Ishikawa (cell line): ENCODE data around the gene MLKL.

Experiments
- CEBPB ChIP-seq: IDR thresholded peaks from 2 replicates; pipeline ENCODE4 v1.6.1; 2012
- CREB1 ChIP-seq: IDR thresholded peaks from 2 replicates; pipeline ENCODE4 v1.6.1; 2012; ENCODE audit warnings: low read depth
- EGR1 ChIP-seq: IDR thresholded peaks from 2 replicates; pipeline ENCODE4 v1.6.1; 2012
- EP300 ChIP-seq: IDR thresholded peaks from 2 replicates; pipeline ENCODE4 v1.6.1; 2012; ENCODE audit warnings: borderline replicate concordance
- FOXM1 ChIP-seq: IDR thresholded peaks from 2 replicates; pipeline ENCODE4 v1.6.1; 2012; ENCODE audit warnings: low read depth, borderline replicate concordance
- NFIC ChIP-seq: IDR thresholded peaks from 2 replicates; pipeline ENCODE4 v1.6.1; 2012
- RAD21 ChIP-seq: IDR thresholded peaks from 2 replicates; pipeline ENCODE4 v1.6.1; 2012; ENCODE audit warnings: low read depth
- TAF1 ChIP-seq: IDR thresholded peaks from 2 replicates; pipeline ENCODE4 v1.6.1; 2012; ENCODE audit warnings: low read depth, mild to moderate bottlenecking
- TCF12 ChIP-seq: IDR thresholded peaks from 2 replicates; pipeline ENCODE4 v1.6.1; 2012; ENCODE audit warnings: low read depth
- TEAD4 ChIP-seq: IDR thresholded peaks from 2 replicates; pipeline ENCODE4 v1.6.1; 2012
- YY1 ChIP-seq: IDR thresholded peaks from 2 replicates; pipeline ENCODE4 v1.6.1; 2012; ENCODE audit warnings: low read depth
- ZBTB7A ChIP-seq: IDR thresholded peaks from 2 replicates; pipeline ENCODE4 v1.6.1; 2012; ENCODE audit warnings: low read depth
- TF ChIP-seq, protein P1 (sequence below): IDR thresholded peaks from 2 replicates; pipeline ENCODE4 v1.6.1; 2012
- TF ChIP-seq, protein P2 (sequence below): IDR thresholded peaks from 2 replicates; pipeline ENCODE4 v1.6.1; 2012; ENCODE audit warnings: low read depth, mild to moderate bottlenecking
- TF ChIP-seq, protein P3 (sequence below): IDR thresholded peaks from 2 replicates; pipeline ENCODE4 v1.6.1; 2012

MLKL gene

DNA sequence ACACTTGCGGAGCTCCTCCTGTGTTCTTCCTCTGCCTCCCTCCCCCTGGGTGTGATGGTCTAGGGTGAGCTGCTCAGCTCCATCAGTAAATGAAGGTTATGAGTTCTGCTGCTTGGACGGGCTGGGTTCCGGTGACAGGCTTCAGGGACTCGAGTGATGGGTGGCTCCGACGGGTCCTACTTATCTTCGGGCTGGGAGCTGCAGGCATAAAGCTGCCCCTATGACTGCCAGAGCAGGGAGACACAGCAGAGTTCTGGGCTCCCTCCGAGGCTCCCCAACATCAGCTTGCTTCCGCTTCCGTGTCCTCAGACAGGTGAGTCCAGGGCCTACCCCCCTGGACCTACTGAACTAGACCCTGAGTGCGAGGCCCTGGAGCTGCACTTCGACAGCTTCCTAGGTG, 11.3 kb upstream of the MLKL start:
- TF ChIP-seq CREB1 (no peak), RAD21 (no peak), FOXM1 (no peak)

DNA sequence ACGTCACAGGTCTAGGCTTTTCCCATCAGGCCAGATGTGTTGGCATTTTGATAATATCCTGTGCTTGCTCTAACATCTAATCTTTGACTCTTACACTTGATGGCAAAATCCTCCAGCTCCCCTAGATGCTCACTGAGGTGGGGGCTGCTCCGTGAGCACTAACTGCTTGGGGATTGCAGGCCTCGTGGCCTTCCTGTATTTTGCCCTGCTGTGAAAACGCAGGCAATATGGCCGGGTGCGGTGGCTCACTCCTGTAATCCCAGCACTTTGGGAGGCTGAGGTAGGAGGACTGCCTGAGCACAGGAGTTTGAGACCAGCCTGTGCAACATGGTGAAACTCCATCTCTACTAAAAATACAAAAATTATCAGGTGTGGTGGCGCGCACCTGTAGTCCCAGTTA, 9.7 kb upstream of the MLKL start:
- TF ChIP-seq FOXM1 (no peak), YY1 (no peak), EP300 (no peak), CREB1 (no peak), TCF12 (no peak), CEBPB (no peak), EGR1 (no peak), RAD21 (no peak)
- TF ChIP-seq, protein P1, sequence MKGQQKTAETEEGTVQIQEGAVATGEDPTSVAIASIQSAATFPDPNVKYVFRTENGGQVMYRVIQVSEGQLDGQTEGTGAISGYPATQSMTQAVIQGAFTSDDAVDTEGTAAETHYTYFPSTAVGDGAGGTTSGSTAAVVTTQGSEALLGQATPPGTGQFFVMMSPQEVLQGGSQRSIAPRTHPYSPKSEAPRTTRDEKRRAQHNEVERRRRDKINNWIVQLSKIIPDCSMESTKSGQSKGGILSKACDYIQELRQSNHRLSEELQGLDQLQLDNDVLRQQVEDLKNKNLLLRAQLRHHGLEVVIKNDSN = no peak
- TF ChIP-seq, protein P2, sequence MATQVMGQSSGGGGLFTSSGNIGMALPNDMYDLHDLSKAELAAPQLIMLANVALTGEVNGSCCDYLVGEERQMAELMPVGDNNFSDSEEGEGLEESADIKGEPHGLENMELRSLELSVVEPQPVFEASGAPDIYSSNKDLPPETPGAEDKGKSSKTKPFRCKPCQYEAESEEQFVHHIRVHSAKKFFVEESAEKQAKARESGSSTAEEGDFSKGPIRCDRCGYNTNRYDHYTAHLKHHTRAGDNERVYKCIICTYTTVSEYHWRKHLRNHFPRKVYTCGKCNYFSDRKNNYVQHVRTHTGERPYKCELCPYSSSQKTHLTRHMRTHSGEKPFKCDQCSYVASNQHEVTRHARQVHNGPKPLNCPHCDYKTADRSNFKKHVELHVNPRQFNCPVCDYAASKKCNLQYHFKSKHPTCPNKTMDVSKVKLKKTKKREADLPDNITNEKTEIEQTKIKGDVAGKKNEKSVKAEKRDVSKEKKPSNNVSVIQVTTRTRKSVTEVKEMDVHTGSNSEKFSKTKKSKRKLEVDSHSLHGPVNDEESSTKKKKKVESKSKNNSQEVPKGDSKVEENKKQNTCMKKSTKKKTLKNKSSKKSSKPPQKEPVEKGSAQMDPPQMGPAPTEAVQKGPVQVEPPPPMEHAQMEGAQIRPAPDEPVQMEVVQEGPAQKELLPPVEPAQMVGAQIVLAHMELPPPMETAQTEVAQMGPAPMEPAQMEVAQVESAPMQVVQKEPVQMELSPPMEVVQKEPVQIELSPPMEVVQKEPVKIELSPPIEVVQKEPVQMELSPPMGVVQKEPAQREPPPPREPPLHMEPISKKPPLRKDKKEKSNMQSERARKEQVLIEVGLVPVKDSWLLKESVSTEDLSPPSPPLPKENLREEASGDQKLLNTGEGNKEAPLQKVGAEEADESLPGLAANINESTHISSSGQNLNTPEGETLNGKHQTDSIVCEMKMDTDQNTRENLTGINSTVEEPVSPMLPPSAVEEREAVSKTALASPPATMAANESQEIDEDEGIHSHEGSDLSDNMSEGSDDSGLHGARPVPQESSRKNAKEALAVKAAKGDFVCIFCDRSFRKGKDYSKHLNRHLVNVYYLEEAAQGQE = no peak

DNA sequence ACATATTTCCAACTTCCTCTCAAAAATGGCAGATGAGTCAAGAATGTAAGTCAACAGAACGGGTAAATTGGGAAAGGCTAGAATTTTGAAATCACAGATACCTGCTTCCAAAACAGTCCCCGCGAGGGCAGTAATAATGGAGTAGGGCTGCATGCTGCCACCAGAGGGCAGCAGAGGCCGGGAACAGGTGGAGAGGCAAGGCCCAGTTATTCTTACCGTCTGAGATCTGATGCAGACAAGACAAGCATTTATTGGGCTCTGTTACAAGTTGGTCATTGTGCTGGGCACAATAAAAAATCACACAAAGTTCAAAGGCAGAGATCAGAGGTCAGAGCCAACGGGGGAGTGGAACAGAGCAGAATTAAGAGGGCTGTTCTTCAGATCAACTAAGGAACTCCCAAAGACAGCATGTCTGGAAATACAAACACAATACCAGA, 8.8 kb upstream of the MLKL start:
- TF ChIP-seq FOXM1 (no peak), RAD21 (peak; percentile 95)

DNA sequence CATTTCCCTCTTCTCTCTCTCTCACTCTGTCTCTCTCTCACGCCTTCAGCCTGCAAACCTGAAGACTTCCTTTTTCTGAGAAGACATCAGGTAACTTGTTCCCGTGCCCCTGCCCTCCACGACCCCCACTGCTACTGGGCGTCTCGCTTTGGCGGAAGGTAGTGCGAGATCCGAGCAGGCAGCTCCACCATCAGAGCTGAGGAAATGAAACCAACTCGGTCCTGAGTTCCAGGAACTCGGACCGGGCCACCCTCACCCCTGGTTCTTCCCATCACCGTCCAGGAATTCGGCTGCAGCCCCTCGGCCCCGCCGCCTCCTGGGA, 585 bp downstream of the MLKL start:
- TF ChIP-seq RAD21 (no peak), NFIC (no peak), TEAD4 (no peak), FOXM1 (no peak), CEBPB (no peak), TCF12 (no peak), CREB1 (no peak), EGR1 (no peak), ZBTB7A (no peak)
- TF ChIP-seq, protein P1 = no peak
- TF ChIP-seq, protein P3, sequence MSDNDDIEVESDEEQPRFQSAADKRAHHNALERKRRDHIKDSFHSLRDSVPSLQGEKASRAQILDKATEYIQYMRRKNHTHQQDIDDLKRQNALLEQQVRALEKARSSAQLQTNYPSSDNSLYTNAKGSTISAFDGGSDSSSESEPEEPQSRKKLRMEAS = no peak
- TF ChIP-seq, protein P2 = no peak

DNA sequence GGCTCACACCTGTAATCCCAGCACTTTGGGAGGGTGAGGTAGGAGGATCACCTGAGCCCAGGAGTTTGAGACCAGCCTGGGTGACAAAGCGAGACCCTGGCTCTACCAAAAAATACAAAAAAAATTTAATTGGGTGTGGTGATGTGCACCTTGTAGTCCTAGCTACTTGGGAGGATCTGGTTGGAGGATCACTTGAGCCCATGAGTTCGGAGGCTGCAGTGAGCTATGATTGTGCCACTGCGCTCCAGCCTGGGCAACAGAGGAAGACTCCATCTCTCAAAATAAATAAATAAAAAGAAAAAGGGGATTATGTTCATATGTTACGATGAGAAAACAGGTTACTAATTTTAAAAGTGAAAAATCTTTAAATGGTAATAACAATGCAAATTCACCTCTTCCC, 996 bp downstream of the MLKL start:
- no peak for TF ChIP-seq ZBTB7A
- TF ChIP-seq, protein P3 = no peak
- TF ChIP-seq, protein P1 = no peak
- no peak for TF ChIP-seq RAD21
- TF ChIP-seq TAF1 = no peak
- TF ChIP-seq FOXM1 = no peak
- TF ChIP-seq, protein P2 = no peak
- TF ChIP-seq TCF12 = no peak
- TF ChIP-seq YY1 = no peak
- TF ChIP-seq NFIC = no peak
- no peak for TF ChIP-seq EP300
- TF ChIP-seq CREB1 = no peak
- TF ChIP-seq EGR1 = no peak
- no peak for TF ChIP-seq CEBPB
- no peak for TF ChIP-seq TEAD4
